Right lobe of liver (tissue), 6 donors: ENCODE measurements around the gene SRXN1. TPM values are rescaled to one million over a fixed set of nuclear protein-coding genes. Genes with fewer than 3 reads are reported as not detected.
A peak's percentile ranks its signal among the peaks of the same experiment; 100 is the strongest.

ENCODE experiments used
- ATAC-seq, 4 donors: fragments of 200-7000 bp; cut with Tn5 transposase; one replicate each; pipeline ENCODE4 v1.9.1; 2020; ENCODE audit warnings: mild to moderate bottlenecking in 4 of 4, moderate library complexity in 4 of 4
- DNase-seq, 3 donors: peaks; one replicate each; pipeline ENCODE4 v3.0.0-alpha.2; 2020
- H3K27ac ChIP-seq, 3 donors: fragments of 200-600 bp; one replicate each; pipeline ENCODE4 v1.8.0; 2022
- H3K27me3 ChIP-seq, 2 donors: fragments of 200-600 bp; one replicate each; pipeline ENCODE4 v1.8.0; 2022
- H3K36me3 ChIP-seq, 4 donors: fragments of 200-600 bp; sonication (generic) in 1 of 4; one replicate each; pipeline versions ENCODE4 v1.5.1 to v1.8.0; 2017 to 2022; ENCODE audit warnings: control low read depth in 1 of 4
- H3K4me1 ChIP-seq, 4 donors: fragments of 200-600 bp; sonication (generic) in 1 of 4; one replicate each; pipeline versions ENCODE4 v1.5.1 to v1.8.0; 2017 to 2022; ENCODE audit warnings: control low read depth in 1 of 4
- H3K4me3 ChIP-seq, 3 donors: fragments of 200-600 bp; one replicate each; pipeline ENCODE4 v1.8.0; 2022
- H3K9me3 ChIP-seq, 4 donors: fragments of 200-600 bp; sonication (generic) in 1 of 4; one replicate each; pipeline versions ENCODE4 v1.5.1 to v1.8.0; 2017 to 2022; ENCODE audit warnings: control low read depth in 1 of 4
- POLR2A ChIP-seq: fragments of 450-650 bp; IDR thresholded peaks from one replicate; pipeline ENCODE4 v1.6.1; 2017; ENCODE audit warnings: antibody characterized with exemption, mild to moderate bottlenecking
- WGBS: methylation state at CpG from one replicate; pipeline ENCODE4 v1.1.6; 2018; ENCODE audit warnings: low coverage, low lambda C conversion rate; ENCODE audit not compliant: insufficient coverage; ENCODE audit errors: missing lambda C conversion rate; 5-methylcytosine and 5-hydroxymethylcytosine counted together
- intact Hi-C, 2 donors: fragments of 100-400 bp; cut with DNase I; formaldehyde crosslinking; loops; one replicate each; pipeline versions ENCODE4 v1.11.2 to v1.14.1; 2022
- total RNA-seq, 6 experiments: library from RNA; depleted of rRNA in 2 of 6; stranded (reverse); fragments of >200 nt in 2 of 6; fragmentation: NEBNext Ultra II Directional in 3 of 6; extraction: Animal tissue kit (Norgen Biotek cat#: 25700) in 3 of 6; gene quantifications; one replicate each; pipeline versions ENCODE4 v1.1.0 to v1.2.4, GENCODE V29; 2016 to 2023
- TF ChIP-seq, protein P1 (sequence below), 4 donors: fragments of 200-600 bp in 3 of 4; fragments of 450-650 bp in 1 of 4; IDR thresholded peaks; one replicate each; pipeline versions ENCODE4 v1.5.1 to v1.8.0; 2016 to 2022; ENCODE audit warnings: antibody characterized with exemption in 4 of 4, mild to moderate bottlenecking in 2 of 4
- donor health status: DM: no; HTN: yes; CAD: no.
- donor health status: DM: no; HTN: no; CAD: no.
- donor health status: DM: no; HTN: no; CAD: no.
- donor health status: DM: no; HTN: yes; CAD: no.
- donor health status: DM: no; HTN: yes; CAD: no.

Gene SRXN1
- total RNA-seq, 6 experiments from 2014 or later, result 14.4 to 166 (median 46.0) TPM

DNA sequence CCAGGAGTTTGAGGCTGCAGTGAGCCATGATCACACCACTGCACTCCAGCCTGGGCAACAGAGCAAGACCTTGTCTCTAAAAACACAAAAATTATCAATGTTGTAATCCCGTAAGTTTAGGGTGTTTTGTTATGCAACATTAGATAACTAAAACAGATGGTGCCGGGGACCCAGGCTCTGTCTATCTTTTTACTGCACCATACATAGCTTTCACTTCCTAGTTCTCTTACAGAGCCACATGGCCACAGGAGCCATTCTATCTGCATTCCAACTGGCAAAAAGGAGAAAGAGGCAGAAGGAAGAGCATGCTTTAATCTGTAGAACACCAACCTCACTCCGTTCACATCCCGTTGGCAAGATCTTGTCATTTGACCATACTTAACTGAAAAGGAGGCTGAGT lies 37.5 kb downstream of the SRXN1 start:
- no peaks in the 10 kb centered on the region for H3K4me1 ChIP-seq
- DNase-seq (no peak), ATAC-seq (no peak)
- intact Hi-C loops, result no loop called here
- 41% methylated on average over 4 of the region's 4 CpGs for WGBS
- peaks cover 0 to 4% of the 10 kb centered on the region in 2 donors for H3K27me3 ChIP-seq
- no peak overlapping the region for H3K27ac ChIP-seq
- H3K36me3 ChIP-seq, result no peaks in the 10 kb centered on the region
- TF ChIP-seq POLR2A, result no peak
- no peaks in the 10 kb centered on the region for H3K9me3 ChIP-seq
- H3K4me3 ChIP-seq, result no peak overlapping the region

DNA sequence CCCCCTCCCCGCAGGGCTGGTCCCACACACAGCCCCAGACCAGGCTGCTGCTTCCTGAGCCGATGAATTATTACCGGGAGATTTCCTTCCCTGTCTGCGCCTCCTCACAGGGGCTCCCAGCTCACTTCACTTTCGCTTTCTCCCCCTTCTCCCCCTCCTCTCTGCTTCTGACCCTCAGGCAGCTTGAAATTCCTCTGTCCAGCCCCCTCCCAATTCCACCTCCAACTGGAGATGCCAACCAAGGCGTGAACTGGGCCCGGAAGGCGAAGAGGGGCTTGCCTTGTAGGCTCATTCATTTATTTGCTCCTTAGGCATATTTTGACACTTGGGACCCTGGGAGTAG lies 41.2 kb downstream of the SRXN1 start:
- ATAC-seq (peak; percentile 18 to 66 (median 56)), DNase-seq (peak in 1 of 3 donors; percentile 21)
- Histone ChIP-seq H3K9me3 (no peaks in the 10 kb centered on the region), H3K4me3 (no peak overlapping the region), H3K27me3 (peaks cover 0 to 6% of the 10 kb centered on the region in 2 donors), H3K4me1 (no peaks in the 10 kb centered on the region), H3K36me3 (no peaks in the 10 kb centered on the region), H3K27ac (no peak overlapping the region)
- 20% methylated on average over 7 of the region's 8 CpGs for WGBS
- intact Hi-C loops, result no loop called here
- TF ChIP-seq, protein P1, sequence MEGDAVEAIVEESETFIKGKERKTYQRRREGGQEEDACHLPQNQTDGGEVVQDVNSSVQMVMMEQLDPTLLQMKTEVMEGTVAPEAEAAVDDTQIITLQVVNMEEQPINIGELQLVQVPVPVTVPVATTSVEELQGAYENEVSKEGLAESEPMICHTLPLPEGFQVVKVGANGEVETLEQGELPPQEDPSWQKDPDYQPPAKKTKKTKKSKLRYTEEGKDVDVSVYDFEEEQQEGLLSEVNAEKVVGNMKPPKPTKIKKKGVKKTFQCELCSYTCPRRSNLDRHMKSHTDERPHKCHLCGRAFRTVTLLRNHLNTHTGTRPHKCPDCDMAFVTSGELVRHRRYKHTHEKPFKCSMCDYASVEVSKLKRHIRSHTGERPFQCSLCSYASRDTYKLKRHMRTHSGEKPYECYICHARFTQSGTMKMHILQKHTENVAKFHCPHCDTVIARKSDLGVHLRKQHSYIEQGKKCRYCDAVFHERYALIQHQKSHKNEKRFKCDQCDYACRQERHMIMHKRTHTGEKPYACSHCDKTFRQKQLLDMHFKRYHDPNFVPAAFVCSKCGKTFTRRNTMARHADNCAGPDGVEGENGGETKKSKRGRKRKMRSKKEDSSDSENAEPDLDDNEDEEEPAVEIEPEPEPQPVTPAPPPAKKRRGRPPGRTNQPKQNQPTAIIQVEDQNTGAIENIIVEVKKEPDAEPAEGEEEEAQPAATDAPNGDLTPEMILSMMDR (IDR thresholded peaks at IDR 0.05), result no peak
- no peak for TF ChIP-seq POLR2A

DNA sequence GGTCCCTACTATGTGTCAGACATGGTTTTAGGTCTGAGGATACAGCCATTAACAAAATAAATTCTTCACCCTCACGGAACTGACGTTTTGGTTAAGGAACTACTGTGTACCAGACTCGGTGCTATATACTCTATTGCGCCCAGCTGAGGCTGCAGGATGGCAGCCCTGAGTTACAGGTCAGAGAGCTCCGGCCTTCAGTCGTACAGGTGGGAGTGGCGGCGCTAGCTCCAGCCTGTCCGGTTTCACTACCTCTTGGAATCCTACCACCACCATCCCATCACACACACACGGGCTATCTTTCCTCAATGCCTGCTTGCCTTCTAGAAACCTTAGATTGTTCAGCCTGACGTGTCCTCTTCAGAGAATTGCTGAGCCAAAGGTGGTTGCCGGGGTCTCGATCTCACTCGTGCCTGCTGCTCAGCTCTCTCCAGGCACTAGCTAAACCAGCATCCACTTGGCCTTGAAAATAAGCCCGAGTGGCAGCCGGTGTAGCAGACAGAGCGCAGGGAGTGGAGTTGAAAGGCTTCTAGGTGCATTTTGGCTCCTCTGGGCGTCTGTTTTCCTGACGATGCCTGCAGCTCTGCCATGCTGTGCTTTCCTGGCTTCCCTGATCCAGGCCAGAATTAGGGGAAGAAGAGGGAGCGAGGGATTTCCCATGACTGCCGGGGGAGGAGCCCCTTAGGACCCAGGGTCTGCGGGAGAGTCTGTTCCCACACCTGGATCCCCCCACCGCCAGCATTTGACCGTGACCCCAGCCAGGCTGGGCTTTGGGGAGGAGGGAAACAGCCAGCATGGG lies 41.8 kb downstream of the SRXN1 start:
- DNase-seq (peak in 1 of 3 donors; percentile 10), ATAC-seq (no peak)
- no peak overlapping the region for H3K27ac ChIP-seq
- peaks cover 0 to 6% of the 10 kb centered on the region in 2 donors for H3K27me3 ChIP-seq
- H3K9me3 ChIP-seq, result no peaks in the 10 kb centered on the region
- intact Hi-C loops, result no loop called here
- 36% methylated on average over 13 of the region's 24 CpGs for WGBS
- no peaks in the 10 kb centered on the region for H3K36me3 ChIP-seq
- TF ChIP-seq, protein P1 (IDR thresholded peaks at IDR 0.05), result no peak
- no peak for TF ChIP-seq POLR2A
- H3K4me3 ChIP-seq, result no peak overlapping the region
- no peaks in the 10 kb centered on the region for H3K4me1 ChIP-seq

DNA sequence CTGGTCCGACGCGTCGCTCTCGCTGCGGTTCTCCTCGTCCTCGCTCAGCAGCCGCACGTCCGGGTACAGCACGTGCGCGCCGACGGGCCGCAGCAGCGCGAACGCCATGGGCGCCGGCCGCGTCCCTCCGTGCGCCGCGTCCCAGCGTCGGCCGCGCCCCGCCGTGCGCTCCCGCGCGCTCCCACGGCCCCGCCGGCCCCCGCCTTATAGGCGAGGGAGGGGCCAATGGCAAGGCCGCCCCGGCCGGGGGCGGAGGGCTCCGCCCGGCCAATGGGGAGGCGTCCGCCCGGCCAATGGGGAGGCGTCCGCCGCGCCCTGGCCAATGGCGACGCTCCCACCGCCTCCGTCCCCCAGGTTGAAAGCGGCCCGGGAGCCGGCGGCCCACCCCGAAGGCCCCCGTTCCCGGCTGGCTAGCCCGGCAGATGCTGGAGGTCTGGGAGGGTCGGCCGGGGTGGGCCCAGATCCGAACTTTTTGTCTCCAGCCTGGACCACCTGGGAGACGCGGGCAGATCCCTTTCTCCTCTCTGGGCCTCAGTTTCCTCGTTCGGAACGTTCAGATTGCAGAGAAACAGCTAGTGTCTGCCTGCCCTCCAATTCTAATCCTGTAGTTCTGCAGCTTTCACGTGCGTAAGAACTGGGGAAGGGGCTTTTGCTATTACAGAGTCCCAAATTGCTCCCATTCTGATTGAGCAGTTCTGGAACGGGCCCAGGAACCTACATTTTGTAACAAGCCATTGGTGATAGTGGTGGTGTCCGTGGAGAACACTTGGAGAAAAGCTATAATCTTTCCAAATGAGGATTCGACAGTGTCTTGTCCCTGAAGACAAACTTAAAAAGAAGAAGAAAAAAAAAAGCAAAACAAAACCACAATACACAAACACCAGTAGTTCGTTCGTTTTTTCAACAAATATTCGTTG lies 42.6 kb downstream of the SRXN1 start, which contains the start of gene TCF15:
Gene TCF15 (minus strand): TSS at position 180 of the 917 bp plus-strand sequence. CDS start 72 bp downstream, at position 108.
- Histone ChIP-seq H3K36me3 (no peaks in the 10 kb centered on the region), H3K27ac (no peak within 1 kb of the TSS), H3K4me1 (no peaks in the 10 kb centered on the region), H3K9me3 (no peaks in the 10 kb centered on the region), H3K4me3 (no peak within 1 kb of the TSS), H3K27me3 (peaks cover 0 to 6% of the 10 kb centered on the region in 2 donors)
- 17% methylated on average over 14 of the region's 84 CpGs for WGBS
- intact Hi-C loops, result no loop called here
- no peak for TF ChIP-seq POLR2A
- TF ChIP-seq, protein P1 (IDR thresholded peaks at IDR 0.05), result no peak
- DNase-seq (peak in 1 of 3 donors; percentile 42), ATAC-seq (peak; percentile 61 to 78 (median 70))
